GM23338 (cell line): ENCODE measurements around the gene RNF215.

Source experiments
- CREB1 ChIP-seq: fragments of 250-450 bp; sonication (Bioruptor Pico); IDR thresholded peaks from 2 replicates; pipeline ENCODE4 v1.5.0; 2020; ENCODE audit warnings: low read depth, mild to moderate bottlenecking, moderate library complexity
- EZH2 ChIP-seq: fragments of 200-600 bp; sonication (generic); IDR thresholded peaks from one replicate; pipeline ENCODE4 v1.8.0; 2017; ENCODE audit warnings: antibody characterized with exemption, mild to moderate bottlenecking, low read depth; ENCODE audit not compliant: unreplicated experiment
- EZH2phosphoT487 ChIP-seq: fragments of 200-600 bp; sonication (generic); IDR thresholded peaks from one replicate; pipeline ENCODE4 v1.8.1; 2018; ENCODE audit warnings: antibody characterized with exemption; ENCODE audit not compliant: unreplicated experiment
- JUNB ChIP-seq: IDR thresholded peaks from one replicate; pipeline ENCODE4 v1.6.1; 2016; ENCODE audit warnings: antibody characterized with exemption; ENCODE audit not compliant: unreplicated experiment
- POLR2AphosphoS5 ChIP-seq: IDR thresholded peaks from 2 replicates; pipeline ENCODE4 v1.6.1; 2016; ENCODE audit warnings: antibody characterized with exemption, low read depth
- REST ChIP-seq: IDR thresholded peaks from one replicate; pipeline ENCODE4 v1.6.1; 2018; ENCODE audit warnings: antibody characterized with exemption; ENCODE audit not compliant: unreplicated experiment
- STAT1 ChIP-seq: IDR thresholded peaks from one replicate; pipeline ENCODE4 v1.6.1; 2016; ENCODE audit warnings: antibody characterized with exemption; ENCODE audit not compliant: unreplicated experiment
- ZNF331 ChIP-seq: fragments of 250-450 bp; sonication (Bioruptor Pico); IDR thresholded peaks from 2 replicates; pipeline ENCODE4 v1.5.0; 2020; ENCODE audit warnings: low read depth, mild to moderate bottlenecking, moderate library complexity
- TF ChIP-seq, protein P1 (sequence below), 2 experiments: fragments of 200-600 bp in 1 of 2; sonication (generic) in 1 of 2; conservative IDR thresholded peaks; 2 replicates each; pipeline versions ENCODE4 v1.5.1 to v1.6.1; 2016 to 2017; ENCODE audit warnings: antibody characterized with exemption in 2 of 2, low read depth in 2 of 2, mild to moderate bottlenecking in 2 of 2, moderate library complexity in 1 of 2
- TF ChIP-seq, protein P2 (sequence below): IDR thresholded peaks from 2 replicates; pipeline ENCODE4 v1.6.1; 2016; ENCODE audit warnings: antibody characterized with exemption

DNA sequence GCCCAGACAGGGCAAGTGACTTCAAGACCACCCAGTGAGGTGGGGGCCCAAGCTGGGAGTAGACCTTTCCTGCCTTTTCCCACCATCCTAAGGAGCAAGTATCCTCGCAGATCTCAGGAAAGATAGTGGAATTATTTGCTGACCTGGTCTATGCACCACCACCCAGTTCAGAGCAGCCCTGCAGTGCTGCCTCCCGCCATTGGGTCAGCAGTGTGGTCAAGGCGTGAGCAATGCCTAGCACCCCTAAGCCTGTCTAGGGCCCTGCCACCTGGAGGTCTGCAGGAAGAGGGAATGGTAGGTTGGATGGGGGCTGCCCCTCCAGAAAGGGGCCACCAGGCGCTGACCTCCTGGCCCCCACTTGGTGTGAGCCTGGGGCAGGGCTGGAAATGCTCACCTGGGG, 44.9 kb upstream of the RNF215 start:
- TF ChIP-seq POLR2AphosphoS5, result no peak
- TF ChIP-seq, protein P1, sequence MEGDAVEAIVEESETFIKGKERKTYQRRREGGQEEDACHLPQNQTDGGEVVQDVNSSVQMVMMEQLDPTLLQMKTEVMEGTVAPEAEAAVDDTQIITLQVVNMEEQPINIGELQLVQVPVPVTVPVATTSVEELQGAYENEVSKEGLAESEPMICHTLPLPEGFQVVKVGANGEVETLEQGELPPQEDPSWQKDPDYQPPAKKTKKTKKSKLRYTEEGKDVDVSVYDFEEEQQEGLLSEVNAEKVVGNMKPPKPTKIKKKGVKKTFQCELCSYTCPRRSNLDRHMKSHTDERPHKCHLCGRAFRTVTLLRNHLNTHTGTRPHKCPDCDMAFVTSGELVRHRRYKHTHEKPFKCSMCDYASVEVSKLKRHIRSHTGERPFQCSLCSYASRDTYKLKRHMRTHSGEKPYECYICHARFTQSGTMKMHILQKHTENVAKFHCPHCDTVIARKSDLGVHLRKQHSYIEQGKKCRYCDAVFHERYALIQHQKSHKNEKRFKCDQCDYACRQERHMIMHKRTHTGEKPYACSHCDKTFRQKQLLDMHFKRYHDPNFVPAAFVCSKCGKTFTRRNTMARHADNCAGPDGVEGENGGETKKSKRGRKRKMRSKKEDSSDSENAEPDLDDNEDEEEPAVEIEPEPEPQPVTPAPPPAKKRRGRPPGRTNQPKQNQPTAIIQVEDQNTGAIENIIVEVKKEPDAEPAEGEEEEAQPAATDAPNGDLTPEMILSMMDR (conservative IDR thresholded peaks at IDR 0.05; ENCODE audit: low read depth in 2 of 2), result no peak
- TF ChIP-seq REST, result no peak
- TF ChIP-seq, protein P2, sequence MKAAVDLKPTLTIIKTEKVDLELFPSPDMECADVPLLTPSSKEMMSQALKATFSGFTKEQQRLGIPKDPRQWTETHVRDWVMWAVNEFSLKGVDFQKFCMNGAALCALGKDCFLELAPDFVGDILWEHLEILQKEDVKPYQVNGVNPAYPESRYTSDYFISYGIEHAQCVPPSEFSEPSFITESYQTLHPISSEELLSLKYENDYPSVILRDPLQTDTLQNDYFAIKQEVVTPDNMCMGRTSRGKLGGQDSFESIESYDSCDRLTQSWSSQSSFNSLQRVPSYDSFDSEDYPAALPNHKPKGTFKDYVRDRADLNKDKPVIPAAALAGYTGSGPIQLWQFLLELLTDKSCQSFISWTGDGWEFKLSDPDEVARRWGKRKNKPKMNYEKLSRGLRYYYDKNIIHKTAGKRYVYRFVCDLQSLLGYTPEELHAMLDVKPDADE, result no peak
- no peak for TF ChIP-seq EZH2
- TF ChIP-seq EZH2phosphoT487, result no peak
- no peak for TF ChIP-seq CREB1 (CRISPR knock-in tag)
- TF ChIP-seq JUNB, result no peak
- no peak for TF ChIP-seq STAT1
- TF ChIP-seq ZNF331 (CRISPR knock-in tag), result no peak
